ENCODE results near the gene KRTAP19-8. TPM values are rescaled to one million over a fixed set of nuclear protein-coding genes. Genes with fewer than 3 reads are reported as not detected.

Gene KRTAP19-8
- total and polyA plus RNA-seq, 10 of the 15 experiments (the other 5 are each of a cell fraction or from before 2014, with no cell fraction given) = not detected

DNA sequence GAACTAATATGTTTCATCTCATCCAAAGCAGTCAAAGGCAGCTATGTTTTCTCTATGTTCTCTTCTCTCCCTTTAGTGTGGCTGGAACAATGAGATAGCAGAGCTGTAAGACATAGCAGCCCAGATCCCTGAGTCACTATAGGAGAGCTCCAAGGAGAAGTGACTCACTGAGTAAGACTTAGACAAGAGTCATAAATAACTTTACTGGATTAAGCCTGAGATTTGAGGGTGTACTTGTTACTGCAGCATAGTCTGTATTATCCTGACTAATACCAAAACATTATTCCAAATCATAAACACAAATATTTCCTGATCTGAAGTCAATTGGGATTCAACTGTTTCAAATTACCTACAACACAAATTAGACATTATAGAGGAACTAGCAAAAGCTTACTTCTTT, 3.9 kb downstream of the KRTAP19-8 start:
- in situ Hi-C loops (cut with MboI) = no loop called here
- H3K27me3 ChIP-seq (replicated peaks in 1 of 2; ENCODE audit: control insufficient read depth in 2 of 2, insufficient read depth in 2 of 2, low read length in 1 of 2) = no peaks in the 10 kb centered on the region
- 0 out of 2 replicates have a peak, but pooled peaks cover 2% of the 10 kb centered on the region for H3K4me1 ChIP-seq (ENCODE audit: control insufficient read depth, insufficient read depth, low read length)
- ChIA-PET RAD21 (ENCODE audit: unreplicated experiment) (no interaction called here), POLR2A (no interaction called here), SMC1A (ENCODE audit: uncharacterized antibody, unreplicated experiment) (no interaction called here), CTCF (interaction anchor here (1.0 kb wide), 1 partner anchor 466 kb away, joined by 3 read pairs; no protein-coding TSS in a partner anchor)
- FAIRE-seq = no peak
- TF ChIP-seq POLR2AphosphoS2 (IDR thresholded peaks at IDR 0.05; ENCODE audit: low read depth, low read length) (no peak), PML (IDR thresholded peaks at IDR 0.05; ENCODE audit: low read length) (no peak), TAF1 (IDR thresholded peaks at IDR 0.05; ENCODE audit: borderline replicate concordance, low read depth, low read length) (no peak)
- H4K20me1 ChIP-seq (ENCODE audit: control insufficient read depth, insufficient read depth) = no peaks in the 10 kb centered on the region
- H3K79me2 ChIP-seq (ENCODE audit: control insufficient read depth, insufficient read depth, low read length) = no peaks in the 10 kb centered on the region
- H3K27ac ChIP-seq (ENCODE audit: control insufficient read depth, insufficient read depth) = no peak overlapping the region
- no peak overlapping the region for H3K9ac ChIP-seq (ENCODE audit: control insufficient read depth, insufficient read depth, low read length)
- H3K9me3 ChIP-seq (replicated peaks; ENCODE audit: control insufficient read depth, insufficient read depth, low read length) = no peaks in the 10 kb centered on the region; the same call in 2 of the 3 replicates
- no peak overlapping the region for H3K4me2 ChIP-seq (ENCODE audit: control insufficient read depth, insufficient read depth)
- ATAC-seq = no peak
- H3K36me3 ChIP-seq (ENCODE audit: control insufficient read depth in 2 of 2, insufficient read depth in 2 of 2, low read length in 1 of 2) = no peaks in the 10 kb centered on the region
- DNase-seq (ENCODE audit: low read depth, low spot score) = no peak
- H2AFZ ChIP-seq (ENCODE audit: control insufficient read depth, low read depth, low read length) = no peak overlapping the region
- intact Hi-C loops (cut with micrococcal nuclease; ENCODE audit: unreplicated experiment) = no loop called here
- no TSS peak for BruUV-seq (replicated peaks)
- H3K4me3 ChIP-seq = no peak overlapping the region

DNA sequence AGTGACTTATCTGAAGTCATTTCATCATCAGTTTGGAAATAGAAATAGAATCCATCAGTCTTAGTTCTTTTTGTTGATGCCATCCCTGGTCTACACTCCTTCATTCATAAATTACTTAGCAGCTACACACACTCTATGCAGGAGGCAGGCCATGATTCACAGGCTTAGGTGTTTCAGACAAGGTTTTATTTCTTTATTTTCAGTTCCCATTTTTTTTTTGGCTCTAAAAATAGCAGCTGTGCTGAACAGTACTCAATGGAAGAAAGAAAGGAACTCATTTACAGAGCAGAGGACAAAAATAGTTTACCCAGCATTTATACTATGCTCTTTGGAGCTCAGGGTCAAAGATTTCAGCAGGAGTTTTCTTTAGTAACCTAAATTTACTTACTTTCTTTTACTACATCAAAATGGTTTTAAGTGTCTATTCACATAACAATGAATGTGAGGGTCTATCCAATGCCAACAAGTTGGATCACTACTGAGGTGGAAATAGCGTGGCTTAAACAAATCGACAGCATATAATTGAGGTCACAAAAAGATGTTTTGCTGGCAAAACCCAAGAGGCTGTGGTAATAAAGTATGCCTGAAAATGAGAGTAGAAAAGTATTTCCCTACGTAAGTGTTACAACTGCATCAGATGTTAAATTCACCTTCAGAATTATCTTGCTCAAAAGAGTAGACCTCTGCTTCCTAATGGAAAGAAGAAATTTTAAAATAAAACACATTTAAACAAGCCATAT, 7.7 kb downstream of the KRTAP19-8 start:
- Histone ChIP-seq H3K4me1 (ENCODE audit: control insufficient read depth, insufficient read depth, low read length) (0 out of 2 replicates have a peak, but pooled peaks cover 2% of the 10 kb centered on the region), H3K36me3 (ENCODE audit: control insufficient read depth in 2 of 2, insufficient read depth in 2 of 2, low read length in 1 of 2) (no peaks in the 10 kb centered on the region), H2AFZ (ENCODE audit: control insufficient read depth, low read depth, low read length) (no peak overlapping the region), H4K20me1 (ENCODE audit: control insufficient read depth, insufficient read depth) (no peaks in the 10 kb centered on the region), H3K9ac (ENCODE audit: control insufficient read depth, insufficient read depth, low read length) (no peak overlapping the region), H3K9me3 (replicated peaks; ENCODE audit: control insufficient read depth, insufficient read depth, low read length) (no peaks in the 10 kb centered on the region; the same call in 2 of the 3 replicates), H3K4me2 (ENCODE audit: control insufficient read depth, insufficient read depth) (no peak overlapping the region), H3K4me3 (no peak overlapping the region; the same call in 1 of the 2 replicates), H3K27ac (ENCODE audit: control insufficient read depth, insufficient read depth) (peak overlapping the region; percentile 26; the same call in 1 of the 2 replicates), H3K27me3 (replicated peaks in 1 of 2; ENCODE audit: control insufficient read depth in 2 of 2, insufficient read depth in 2 of 2, low read length in 1 of 2) (no peaks in the 10 kb centered on the region), H3K79me2 (ENCODE audit: control insufficient read depth, insufficient read depth, low read length) (no peaks in the 10 kb centered on the region)
- no TSS peak for BruUV-seq (replicated peaks)
- 3% methylated on average over 3 of the region's 3 CpGs for WGBS (ENCODE audit: insufficient coverage, insufficient replicate concordance, low lambda C conversion rate, missing lambda C conversion rate)
- intact Hi-C loops (cut with micrococcal nuclease; ENCODE audit: unreplicated experiment) (no loop called here), in situ Hi-C loops (cut with MboI) (no loop called here)
- ChIA-PET CTCF (no interaction called here), SMC1A (ENCODE audit: uncharacterized antibody, unreplicated experiment) (interaction anchor here (0.6 to 1.1 kb wide), 3 partner anchors 12 to 301 kb away, joined by 3 to 5 read pairs (median 3); no protein-coding TSS in a partner anchor), RAD21 (ENCODE audit: unreplicated experiment) (interaction anchor here (0.9 to 1.2 kb wide), 2 partner anchors 9 to 312 kb away, joined by 3 to 4 read pairs; partner anchors contain the start of gene KRTAP21-3), POLR2A (interaction anchor here (0.6 to 0.7 kb wide), 2 partner anchors 18 to 196 kb away, joined by 3 to 6 read pairs; no protein-coding TSS in a partner anchor)
- peak; percentile 48 for DNase-seq (ENCODE audit: low read depth, low spot score)
- no peak for FAIRE-seq
- peak; percentile 86 for ATAC-seq
- TF ChIP-seq EP300 (IDR thresholded peaks at IDR 0.05; ENCODE audit: borderline replicate concordance in 1 of 2, control insufficient read depth in 1 of 2, low read depth in 2 of 2, low read length in 2 of 2) (0 out of 4 replicates have a peak, but pooled peaks of 1 of the 2 experiments have one; percentile 6), TCF12 (IDR thresholded peaks at IDR 0.05; ENCODE audit: low read depth, low read length) (no peak), CBX3 (IDR thresholded peaks at IDR 0.05; ENCODE audit: borderline replicate concordance, low read depth) (no peak), ZNF274 (IDR thresholded peaks at IDR 0.05; ENCODE audit: insufficient read depth, insufficient read length) (no peak), WRNIP1 (IDR thresholded peaks at IDR 0.05; ENCODE audit: borderline replicate concordance, low read depth, low read length) (no peak)
- TF ChIP-seq, protein P1, sequence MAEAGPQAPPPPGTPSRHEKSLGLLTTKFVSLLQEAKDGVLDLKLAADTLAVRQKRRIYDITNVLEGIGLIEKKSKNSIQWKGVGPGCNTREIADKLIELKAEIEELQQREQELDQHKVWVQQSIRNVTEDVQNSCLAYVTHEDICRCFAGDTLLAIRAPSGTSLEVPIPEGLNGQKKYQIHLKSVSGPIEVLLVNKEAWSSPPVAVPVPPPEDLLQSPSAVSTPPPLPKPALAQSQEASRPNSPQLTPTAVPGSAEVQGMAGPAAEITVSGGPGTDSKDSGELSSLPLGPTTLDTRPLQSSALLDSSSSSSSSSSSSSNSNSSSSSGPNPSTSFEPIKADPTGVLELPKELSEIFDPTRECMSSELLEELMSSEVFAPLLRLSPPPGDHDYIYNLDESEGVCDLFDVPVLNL (IDR thresholded peaks at IDR 0.05; ENCODE audit: low read depth, low read length) = no peak
- TF ChIP-seq, protein P2, sequence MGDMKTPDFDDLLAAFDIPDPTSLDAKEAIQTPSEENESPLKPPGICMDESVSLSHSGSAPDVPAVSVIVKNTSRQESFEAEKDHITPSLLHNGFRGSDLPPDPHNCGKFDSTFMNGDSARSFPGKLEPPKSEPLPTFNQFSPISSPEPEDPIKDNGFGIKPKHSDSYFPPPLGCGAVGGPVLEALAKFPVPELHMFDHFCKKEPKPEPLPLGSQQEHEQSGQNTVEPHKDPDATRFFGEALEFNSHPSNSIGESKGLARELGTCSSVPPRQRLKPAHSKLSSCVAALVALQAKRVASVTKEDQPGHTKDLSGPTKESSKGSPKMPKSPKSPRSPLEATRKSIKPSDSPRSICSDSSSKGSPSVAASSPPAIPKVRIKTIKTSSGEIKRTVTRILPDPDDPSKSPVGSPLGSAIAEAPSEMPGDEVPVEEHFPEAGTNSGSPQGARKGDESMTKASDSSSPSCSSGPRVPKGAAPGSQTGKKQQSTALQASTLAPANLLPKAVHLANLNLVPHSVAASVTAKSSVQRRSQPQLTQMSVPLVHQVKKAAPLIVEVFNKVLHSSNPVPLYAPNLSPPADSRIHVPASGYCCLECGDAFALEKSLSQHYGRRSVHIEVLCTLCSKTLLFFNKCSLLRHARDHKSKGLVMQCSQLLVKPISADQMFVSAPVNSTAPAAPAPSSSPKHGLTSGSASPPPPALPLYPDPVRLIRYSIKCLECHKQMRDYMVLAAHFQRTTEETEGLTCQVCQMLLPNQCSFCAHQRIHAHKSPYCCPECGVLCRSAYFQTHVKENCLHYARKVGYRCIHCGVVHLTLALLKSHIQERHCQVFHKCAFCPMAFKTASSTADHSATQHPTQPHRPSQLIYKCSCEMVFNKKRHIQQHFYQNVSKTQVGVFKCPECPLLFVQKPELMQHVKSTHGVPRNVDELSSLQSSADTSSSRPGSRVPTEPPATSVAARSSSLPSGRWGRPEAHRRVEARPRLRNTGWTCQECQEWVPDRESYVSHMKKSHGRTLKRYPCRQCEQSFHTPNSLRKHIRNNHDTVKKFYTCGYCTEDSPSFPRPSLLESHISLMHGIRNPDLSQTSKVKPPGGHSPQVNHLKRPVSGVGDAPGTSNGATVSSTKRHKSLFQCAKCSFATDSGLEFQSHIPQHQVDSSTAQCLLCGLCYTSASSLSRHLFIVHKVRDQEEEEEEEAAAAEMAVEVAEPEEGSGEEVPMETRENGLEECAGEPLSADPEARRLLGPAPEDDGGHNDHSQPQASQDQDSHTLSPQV (IDR thresholded peaks at IDR 0.05) = no peak
